SJSA1 (cell line): ENCODE results near the gene COLEC11. TPM values are rescaled to one million over a fixed set of nuclear protein-coding genes. Genes with fewer than 3 reads are reported as not detected.

ENCODE experiments used
- DNase-seq, 2 experiments: peaks; one replicate each; pipeline ENCODE4 v3.0.0-alpha.2; 2015 to 2020; ENCODE audit warnings: low spot score in 2 of 2, low read depth in 1 of 2
- H3K27ac ChIP-seq: fragments of 250-450 bp; sonication (Bioruptor Pico); 2 replicates; pipeline ENCODE4 v1.5.1; 2020; ENCODE audit warnings: mild to moderate bottlenecking, moderate library complexity
- H3K27me3 ChIP-seq: fragments of 250-450 bp; sonication (Bioruptor Pico); replicated peaks from 2 replicates; pipeline ENCODE4 v1.5.1; 2020; ENCODE audit warnings: mild to moderate bottlenecking, moderate library complexity
- H3K36me3 ChIP-seq: fragments of 250-450 bp; sonication (Bioruptor Pico); 2 replicates; pipeline ENCODE4 v1.5.1; 2020; ENCODE audit warnings: mild to moderate bottlenecking
- H3K4me1 ChIP-seq: fragments of 250-450 bp; sonication (Bioruptor Pico); replicated peaks from 2 replicates; pipeline ENCODE4 v1.6.1; 2021; ENCODE audit warnings: mild to moderate bottlenecking
- H3K4me3 ChIP-seq: fragments of 250-450 bp; sonication (Bioruptor Pico); 2 replicates; pipeline ENCODE4 v1.5.1; 2020; ENCODE audit warnings: mild to moderate bottlenecking
- H3K9me3 ChIP-seq: fragments of 250-450 bp; sonication (Bioruptor Pico); replicated peaks from 2 replicates; pipeline ENCODE4 v1.5.1; 2020; ENCODE audit warnings: mild to moderate bottlenecking
- total RNA-seq: library from RNA; depleted of rRNA; stranded (reverse); fragments of >200 nt; shearing (Covaris generic); gene quantifications from 2 replicates; pipeline ENCODE4 v1.2.3, GENCODE V29; 2014

Gene COLEC11
- total RNA-seq, 1 experiment from 2014 or later = not detected

DNA sequence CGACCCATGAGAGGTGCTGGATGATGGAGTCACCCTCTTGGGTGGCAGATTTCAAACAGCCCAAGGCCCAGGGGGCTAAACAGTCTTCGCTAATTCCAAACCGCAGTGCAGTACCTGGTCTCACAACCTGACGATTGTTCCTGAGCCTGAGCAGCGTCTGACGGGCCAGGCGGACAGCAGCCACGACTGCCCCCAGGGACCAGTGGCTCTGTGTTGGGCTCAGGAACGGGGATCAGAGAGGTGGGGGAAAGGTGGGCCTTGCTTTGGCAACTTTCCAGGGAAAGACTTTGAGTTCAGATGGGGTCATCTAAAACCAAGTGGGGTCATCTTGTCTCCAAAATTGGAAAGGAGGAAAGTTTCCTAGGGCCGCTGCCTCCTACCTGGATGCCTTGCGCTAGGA, 492 bp downstream of the COLEC11 start:
- no peaks in the 10 kb centered on the region for H3K4me1 ChIP-seq
- H3K36me3 ChIP-seq = no peaks in the 10 kb centered on the region
- no peak overlapping the region for H3K4me3 ChIP-seq
- H3K27ac ChIP-seq = no peak overlapping the region
- no peak for DNase-seq
- H3K27me3 ChIP-seq = no peaks in the 10 kb centered on the region
- H3K9me3 ChIP-seq = no peaks in the 10 kb centered on the region

DNA sequence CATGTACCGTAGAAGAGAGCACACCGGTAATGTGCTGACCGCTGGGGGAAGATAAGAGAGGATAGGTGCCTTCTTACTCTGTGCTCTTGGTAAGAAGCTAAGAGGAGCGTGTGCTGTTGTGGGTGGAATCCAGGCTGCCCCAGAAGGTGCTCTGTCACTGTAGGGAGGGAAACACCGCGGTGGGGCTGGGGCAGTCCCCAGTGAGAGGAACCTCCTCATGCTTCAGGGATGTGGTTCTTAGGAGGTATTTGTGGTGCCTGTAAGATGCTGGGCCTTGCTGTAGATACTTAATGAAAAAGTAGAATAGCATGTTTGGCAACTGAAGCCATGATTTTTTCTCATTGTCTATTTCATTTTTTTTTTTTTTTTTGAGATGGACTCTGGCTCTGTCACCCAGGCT, 1.1 kb downstream of the COLEC11 start:
- H3K36me3 ChIP-seq = no peaks in the 10 kb centered on the region
- H3K9me3 ChIP-seq = no peaks in the 10 kb centered on the region
- no peak overlapping the region for H3K4me3 ChIP-seq
- H3K27ac ChIP-seq = no peak overlapping the region
- DNase-seq = no peak
- H3K4me1 ChIP-seq = no peaks in the 10 kb centered on the region
- H3K27me3 ChIP-seq = no peaks in the 10 kb centered on the region

DNA sequence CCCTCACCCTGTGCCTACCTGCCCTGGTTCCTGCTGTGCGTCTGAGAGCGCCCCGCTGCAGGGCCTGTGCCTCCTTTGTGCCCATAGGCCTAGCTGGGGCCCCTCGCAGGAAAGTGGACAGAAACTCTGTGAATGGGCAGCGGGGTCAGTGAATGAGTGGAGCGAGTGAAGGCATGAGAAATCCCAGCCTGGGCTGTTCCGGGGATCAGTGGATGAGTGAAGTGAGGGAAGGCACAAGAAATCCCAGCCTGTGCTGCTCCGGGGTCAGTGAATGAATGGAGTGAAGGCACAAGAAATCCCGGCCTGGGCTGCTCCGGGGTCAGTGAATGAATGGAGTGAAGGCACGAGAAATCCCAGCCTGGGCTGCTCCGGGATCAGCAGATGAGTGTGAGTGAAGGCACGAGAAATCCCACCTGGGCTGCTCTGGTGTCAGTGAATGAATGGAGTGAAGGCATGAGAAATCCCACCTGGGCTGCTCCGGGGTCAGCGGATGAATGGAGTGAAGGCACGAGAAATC, 2.0 kb downstream of the COLEC11 start:
- Histone ChIP-seq H3K27me3 (no peaks in the 10 kb centered on the region), H3K9me3 (no peaks in the 10 kb centered on the region), H3K4me1 (no peaks in the 10 kb centered on the region), H3K27ac (no peak overlapping the region), H3K36me3 (no peaks in the 10 kb centered on the region), H3K4me3 (no peak overlapping the region)
- DNase-seq = no peak

DNA sequence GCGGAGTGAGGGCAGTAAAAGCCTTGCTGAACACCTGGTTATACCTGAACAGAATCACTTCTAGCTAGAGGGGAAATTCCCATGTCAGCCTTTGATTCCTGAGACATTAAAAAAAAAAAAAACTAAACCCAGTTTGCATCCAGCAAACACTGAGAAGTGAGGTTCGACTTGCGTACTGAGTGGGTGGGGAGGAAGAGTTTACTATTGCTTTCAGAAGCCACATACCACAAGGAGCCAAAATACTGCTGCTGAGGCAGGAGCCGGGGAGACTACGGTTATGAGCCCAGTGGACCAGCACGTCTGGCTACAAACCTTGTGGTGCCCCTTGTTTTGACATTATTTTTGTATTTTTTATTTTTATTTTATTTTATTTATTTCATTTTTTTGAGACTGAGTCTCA, 2.7 kb downstream of the COLEC11 start:
- Histone ChIP-seq H3K9me3 (no peaks in the 10 kb centered on the region), H3K27me3 (no peaks in the 10 kb centered on the region), H3K4me1 (no peaks in the 10 kb centered on the region), H3K4me3 (no peak overlapping the region), H3K36me3 (no peaks in the 10 kb centered on the region), H3K27ac (no peak overlapping the region)
- DNase-seq = no peak

DNA sequence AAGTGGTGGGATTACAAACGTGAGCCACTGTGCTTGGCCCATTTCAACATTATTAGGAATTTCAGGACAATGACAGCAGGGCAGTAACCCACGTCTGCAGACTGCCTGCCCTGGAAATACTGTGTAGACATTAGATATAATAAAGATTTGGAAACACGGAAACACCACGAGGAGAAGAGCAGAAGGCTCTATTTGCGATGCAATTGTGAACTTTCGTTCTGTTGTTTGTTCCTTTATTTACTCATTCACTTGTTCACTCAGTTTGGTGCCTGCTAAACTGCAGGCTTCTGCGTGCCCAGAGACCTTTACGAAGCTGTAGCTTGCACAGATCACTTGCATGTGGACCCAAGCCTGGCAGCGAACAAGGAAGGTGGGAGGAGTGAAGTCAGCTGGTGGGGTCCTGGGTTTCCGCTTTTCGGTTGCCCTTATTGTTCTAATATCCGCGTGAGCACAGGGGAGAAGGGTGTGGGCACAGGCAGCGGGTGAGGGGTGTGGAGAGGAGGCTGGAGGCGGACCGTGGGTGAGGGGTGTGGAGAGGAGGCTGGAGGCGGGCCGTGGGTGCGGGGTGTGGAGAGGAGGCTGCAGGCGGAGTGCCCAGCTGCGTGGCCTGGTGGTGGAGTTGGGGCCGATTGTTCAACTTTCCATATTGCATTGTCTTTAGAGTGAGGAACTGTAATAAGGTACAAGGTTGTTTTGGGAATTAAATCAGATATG, 3.4 kb downstream of the COLEC11 start:
- no peaks in the 10 kb centered on the region for H3K9me3 ChIP-seq
- H3K4me3 ChIP-seq = no peak overlapping the region
- no peak for DNase-seq
- no peaks in the 10 kb centered on the region for H3K36me3 ChIP-seq
- no peaks in the 10 kb centered on the region for H3K4me1 ChIP-seq
- H3K27ac ChIP-seq = no peak overlapping the region
- no peaks in the 10 kb centered on the region for H3K27me3 ChIP-seq

GRCh38 chr2:3598912-3599854, 4.3 kb downstream of the COLEC11 start:
- Histone ChIP-seq H3K9me3 (no peaks in the 10 kb centered on the region), H3K36me3 (no peaks in the 10 kb centered on the region), H3K4me1 (no peaks in the 10 kb centered on the region), H3K4me3 (no peak overlapping the region), H3K27ac (no peak overlapping the region), H3K27me3 (no peaks in the 10 kb centered on the region)
- no peak for DNase-seq

DNA sequence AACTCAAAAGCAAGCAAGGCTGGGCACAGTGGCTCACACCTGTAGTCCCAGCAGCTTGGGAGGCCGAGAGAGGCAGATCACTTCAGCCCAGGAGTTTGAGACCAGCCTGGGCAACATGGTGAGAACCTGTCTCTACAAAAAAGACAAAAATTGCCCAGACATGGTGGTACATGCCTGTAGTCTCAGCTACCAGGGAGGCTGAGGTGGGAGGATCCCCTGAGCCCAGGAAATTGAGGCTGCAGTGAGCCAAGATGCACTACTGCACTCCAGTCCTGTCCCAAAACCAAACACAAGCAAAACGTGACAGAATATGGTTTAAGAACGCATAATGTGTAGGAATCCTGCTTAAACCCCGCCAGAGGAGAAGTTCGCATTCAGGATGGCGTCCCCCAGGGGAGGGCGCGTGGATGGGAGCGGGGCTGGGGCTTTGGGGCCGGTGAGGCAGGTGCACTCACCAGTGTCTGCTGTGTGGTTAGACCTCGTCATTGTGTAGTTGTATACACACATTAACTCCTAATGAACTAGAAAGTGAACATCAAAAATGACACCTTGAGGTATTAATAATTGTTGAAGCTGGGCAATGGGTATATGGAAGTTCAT, 5.4 kb downstream of the COLEC11 start:
- Histone ChIP-seq H3K9me3 (no peaks in the 10 kb centered on the region), H3K27ac (no peak overlapping the region), H3K27me3 (no peaks in the 10 kb centered on the region), H3K36me3 (no peaks in the 10 kb centered on the region), H3K4me3 (no peak overlapping the region), H3K4me1 (no peaks in the 10 kb centered on the region)
- no peak for DNase-seq

GRCh38 chr2:3601561-3602271, 6.8 kb downstream of the COLEC11 start:
- no peaks in the 10 kb centered on the region for H3K4me1 ChIP-seq
- no peaks in the 10 kb centered on the region for H3K36me3 ChIP-seq
- no peaks in the 10 kb centered on the region for H3K9me3 ChIP-seq
- H3K27ac ChIP-seq = no peak overlapping the region
- no peak for DNase-seq
- H3K4me3 ChIP-seq = no peak overlapping the region
- H3K27me3 ChIP-seq = no peaks in the 10 kb centered on the region

GRCh38 chr2:3602553-3603339, 7.8 kb downstream of the COLEC11 start:
- no peaks in the 10 kb centered on the region for H3K36me3 ChIP-seq
- H3K9me3 ChIP-seq = no peaks in the 10 kb centered on the region
- H3K4me1 ChIP-seq = no peaks in the 10 kb centered on the region
- H3K27ac ChIP-seq = no peak overlapping the region
- H3K4me3 ChIP-seq = no peak overlapping the region
- no peaks in the 10 kb centered on the region for H3K27me3 ChIP-seq
- DNase-seq = no peak

DNA sequence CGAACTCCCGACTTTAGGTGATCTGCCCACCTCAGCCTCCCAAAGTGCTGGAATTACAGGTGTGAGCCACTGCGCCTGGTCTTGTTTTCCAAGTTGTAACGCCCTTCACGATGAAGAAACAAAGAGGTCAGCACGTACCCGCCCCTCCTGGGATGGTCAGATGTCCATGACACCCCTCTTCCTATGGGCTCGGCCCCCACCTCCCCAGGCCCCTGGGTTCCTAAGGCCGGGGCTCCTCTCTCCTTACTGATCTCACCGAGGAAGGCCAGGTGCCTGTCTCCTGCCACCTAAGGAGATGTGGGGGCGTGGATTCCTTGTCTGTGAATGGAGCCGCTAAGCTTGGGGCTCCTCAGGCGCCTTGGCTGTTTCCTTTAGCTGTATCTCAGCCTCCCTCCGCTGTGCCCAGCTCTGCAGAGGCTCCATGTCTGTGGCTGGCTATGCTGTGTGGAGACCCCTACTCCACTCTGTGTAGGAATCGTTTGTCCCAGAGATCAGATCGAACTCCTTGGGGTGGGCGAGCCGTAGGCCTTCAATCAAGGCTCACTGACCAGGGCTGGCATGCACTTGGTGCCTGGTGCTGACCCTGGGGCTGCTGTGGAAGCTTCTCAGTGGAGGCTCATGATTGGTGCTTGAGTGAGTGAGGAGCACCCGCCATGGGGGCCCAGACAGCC, 8.8 kb downstream of the COLEC11 start:
- Histone ChIP-seq H3K4me3 (no peak overlapping the region), H3K4me1 (no peaks in the 10 kb centered on the region), H3K27ac (no peak overlapping the region), H3K9me3 (no peaks in the 10 kb centered on the region), H3K27me3 (no peaks in the 10 kb centered on the region), H3K36me3 (no peaks in the 10 kb centered on the region)
- DNase-seq = no peak

DNA sequence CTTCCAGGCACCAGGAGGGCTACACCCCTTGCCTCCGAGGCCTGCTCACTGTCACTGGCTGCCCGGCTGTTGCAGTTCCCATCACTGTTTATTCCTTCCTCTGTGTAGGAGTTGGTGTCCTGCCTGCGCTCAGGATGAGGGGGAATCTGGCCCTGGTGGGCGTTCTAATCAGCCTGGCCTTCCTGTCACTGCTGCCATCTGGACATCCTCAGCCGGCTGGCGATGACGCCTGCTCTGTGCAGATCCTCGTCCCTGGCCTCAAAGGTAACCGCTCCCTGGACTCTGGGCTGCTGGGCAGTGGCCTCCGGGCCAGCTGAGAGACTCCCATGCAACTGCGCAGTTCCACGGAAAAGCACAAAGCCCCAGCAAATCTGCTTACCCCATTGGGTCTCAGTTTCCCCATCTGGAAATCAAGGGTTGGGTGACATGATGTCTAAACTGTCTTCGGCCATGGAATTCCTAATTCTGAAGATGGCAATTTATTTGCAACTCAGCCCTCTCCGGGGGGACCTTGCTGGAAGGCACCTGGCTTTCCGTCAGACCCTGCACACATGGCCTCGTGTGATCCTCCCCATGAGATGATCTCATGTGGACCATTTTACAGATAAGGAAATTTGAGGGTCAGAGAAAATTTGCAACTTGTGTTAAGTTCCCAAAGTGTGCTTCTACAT, 9.4 kb downstream of the COLEC11 start:
- Histone ChIP-seq H3K4me3 (no peak overlapping the region), H3K4me1 (no peaks in the 10 kb centered on the region), H3K36me3 (no peaks in the 10 kb centered on the region), H3K27me3 (no peaks in the 10 kb centered on the region), H3K27ac (no peak overlapping the region), H3K9me3 (no peaks in the 10 kb centered on the region)
- no peak for DNase-seq
